ENCODE measurements around the gene ARNT2.

- no peak for TF ChIP-seq CTCF (IDR thresholded peaks at IDR 0.05)
- TF ChIP-seq ZFX (IDR thresholded peaks at IDR 0.05; ENCODE audit: borderline replicate concordance), result no peak
Measured at GRCh38 chr15:80401456-80401855, 2.7 kb upstream of the ARNT2 start.

Measured in 22Rv1 (cell line).